HepG2 (cell line): ENCODE measurements around the gene FGD6. TPM values are rescaled to one million over a fixed set of nuclear protein-coding genes. Genes with fewer than 3 reads are reported as not detected.

ENCODE experiments used
- ATAC-seq: fragments of 200-7000 bp; cut with Tn5 transposase; 3 replicates; pipeline ENCODE4 v1.9.1; 2020; ENCODE audit warnings: mild to moderate bottlenecking, moderate library complexity
- BruUV-seq: library from RNA; stranded (reverse); fragments of 400-500 nt; replicated peaks from 2 replicates; lab custom pipeline; 2021; lab: Mats Ljungman, UMichigan
- CTCF ChIA-PET: fragments of 300-600 bp; formaldehyde crosslinking; extraction: SDS; loops from one replicate; lab custom pipeline; 2021; ENCODE audit warnings: low total read pairs, inconsistent platforms, low intra/inter-chr PET ratio; lab: Yijun Ruan, JAX
- POLR2A ChIA-PET: fragments of 350-600 bp; sonication (Branson Sonifier 250); formaldehyde crosslinking; loops from one replicate; lab custom pipeline; 2020; ENCODE audit warnings: antibody characterized with exemption, inconsistent platforms; lab: Yijun Ruan, JAX
- DNase-seq: peaks from one replicate; pipeline ENCODE4 v3.0.0-alpha.2; 2015; ENCODE audit warnings: low spot score
- FAIRE-seq: peaks from 3 replicates; lab custom pipeline; 2011; peaks lifted over from hg19 to GRCh38; lab: Jason Lieb, UNC
- H2AFZ ChIP-seq: one replicate; pipeline ENCODE4 v1.6.1; 2011; ENCODE audit warnings: low read length, inconsistent platforms
- H3K27ac ChIP-seq: fragments of 300-600 bp; 3 replicates; pipeline ENCODE4 v1.8.0; 2011; ENCODE audit warnings: mixed run types, mild to moderate bottlenecking, mixed read lengths, low read length, inconsistent platforms; ENCODE audit not compliant: insufficient read depth; ENCODE audit errors: extremely low read length
- H3K27me3 ChIP-seq, 2 experiments: fragments of 200-600 bp in 1 of 2; 2 replicates in 1 of 2; 3 replicates in 1 of 2; pipeline versions ENCODE4 v1.6.0 to v1.8.0; 2011; ENCODE audit warnings: low read length in 2 of 2, mild to moderate bottlenecking in 2 of 2, moderate library complexity in 2 of 2, inconsistent platforms in 1 of 2; ENCODE audit not compliant: insufficient read depth in 2 of 2, control insufficient read depth in 1 of 2
- H3K36me3 ChIP-seq, 2 experiments: fragments of 200-600 bp in 1 of 2; replicated peaks in 1 of 2; 2 replicates in 1 of 2; 3 replicates in 1 of 2; pipeline versions ENCODE4 v1.5.1 to v1.8.0; 2011; ENCODE audit warnings: low read length in 2 of 2, inconsistent platforms in 1 of 2; ENCODE audit not compliant: insufficient read depth in 2 of 2, control insufficient read depth in 1 of 2
- H3K4me1 ChIP-seq: 2 replicates; pipeline ENCODE4 v1.5.1; 2012; ENCODE audit warnings: low read length, inconsistent platforms; ENCODE audit not compliant: insufficient read depth
- H3K4me2 ChIP-seq: 2 replicates; pipeline ENCODE4 v1.6.0; 2011; ENCODE audit warnings: low read depth, low read length, inconsistent platforms
- H3K4me3 ChIP-seq, 3 experiments: fragments of 200-600 bp in 1 of 3; sonication (generic), shearing (Covaris generic) in 1 of 3; replicated peaks in 1 of 3; 2 replicates each; pipeline ENCODE4 v1.5.1; 2011 to 2016; ENCODE audit warnings: low read length in 3 of 3, inconsistent platforms in 2 of 3, low read depth in 2 of 3, mild to moderate bottlenecking in 2 of 3, control low read depth in 1 of 3, mixed read lengths in 1 of 3; ENCODE audit not compliant: insufficient read depth in 1 of 3
- H3K79me2 ChIP-seq: one replicate; pipeline ENCODE4 v1.6.1; 2011; ENCODE audit warnings: low read length, inconsistent platforms; ENCODE audit not compliant: insufficient read depth
- H3K9ac ChIP-seq: 2 replicates; pipeline ENCODE4 v1.6.0; 2011; ENCODE audit warnings: mild to moderate bottlenecking, low read depth, low read length, inconsistent platforms; ENCODE audit not compliant: insufficient read depth
- H3K9me3 ChIP-seq: 2 replicates; pipeline ENCODE4 v1.5.1; 2012; ENCODE audit warnings: mild to moderate bottlenecking, low read length
- H4K20me1 ChIP-seq: 2 replicates; pipeline ENCODE4 v1.6.0; 2011; ENCODE audit warnings: inconsistent platforms, mild to moderate bottlenecking, low read length, moderate library complexity; ENCODE audit not compliant: insufficient read depth
- CAMTA2 ChIP-seq: sonication (generic); formaldehyde crosslinking; IDR thresholded peaks from 2 replicates; pipeline ENCODE4 v1.4.0; 2020; ENCODE audit warnings: mild to moderate bottlenecking, missing genetic modification reagents, borderline replicate concordance
- CHD2 ChIP-seq: IDR thresholded peaks from 2 replicates; pipeline ENCODE4 v1.6.1; 2011; ENCODE audit warnings: low read depth, low read length, improper control_type of control experiment
- FOXK1 ChIP-seq: sonication (generic); formaldehyde crosslinking; IDR thresholded peaks from 2 replicates; pipeline ENCODE4 v1.4.0; 2020; ENCODE audit warnings: low read depth, missing genetic modification reagents, borderline replicate concordance
- MTA1 ChIP-seq: sonication (generic); formaldehyde crosslinking; IDR thresholded peaks from 2 replicates; pipeline ENCODE4 v1.4.0; 2020; ENCODE audit warnings: missing genetic modification reagents, mild to moderate bottlenecking, borderline replicate concordance
- ONECUT2 ChIP-seq: sonication (generic); formaldehyde crosslinking; IDR thresholded peaks from 2 replicates; pipeline ENCODE4 v1.4.0; 2020; ENCODE audit warnings: missing genetic modification reagents
- PHF20 ChIP-seq: sonication (generic); formaldehyde crosslinking; IDR thresholded peaks from 2 replicates; pipeline ENCODE4 v1.5.0; 2020; ENCODE audit warnings: mild to moderate bottlenecking, missing genetic modification reagents
- POLR2A ChIP-seq, 2 experiments: IDR thresholded peaks; 2 replicates each; pipeline ENCODE4 v1.6.1; 2011; ENCODE audit warnings: low read depth in 2 of 2, low read length in 2 of 2, mild to moderate bottlenecking in 1 of 2, moderate library complexity in 1 of 2; ENCODE audit not compliant: insufficient read depth in 1 of 2
- PPARG ChIP-seq: conservative IDR thresholded peaks from 2 replicates; pipeline ENCODE4 v1.6.1; 2016; ENCODE audit warnings: missing biosample characterization, missing genetic modification reagents
- SNAPC2 ChIP-seq: sonication (generic); formaldehyde crosslinking; IDR thresholded peaks from 2 replicates; pipeline ENCODE4 v1.8.1; 2022; ENCODE audit warnings: mild to moderate bottlenecking, missing genetic modification reagents
- ZNF205 ChIP-seq: IDR thresholded peaks from 2 replicates; pipeline ENCODE4 v1.6.1; 2018; ENCODE audit warnings: missing biosample characterization, missing genetic modification reagents
- ZNF383 ChIP-seq: sonication (generic); formaldehyde crosslinking; IDR thresholded peaks from 2 replicates; pipeline ENCODE4 v1.4.0; 2020; ENCODE audit warnings: missing genetic modification reagents, mild to moderate bottlenecking, borderline replicate concordance
- ZNF7 ChIP-seq: IDR thresholded peaks from 2 replicates; pipeline ENCODE4 v1.6.1; 2016; ENCODE audit warnings: missing biosample characterization, missing genetic modification reagents
- WGBS: methylation state at CpG from one replicate; pipeline ENCODE4 v1.1.6; 2017; ENCODE audit warnings: low lambda C conversion rate; 5-methylcytosine and 5-hydroxymethylcytosine counted together
- in situ Hi-C: cut with HindIII; loops from 2 replicates; pipeline ENCODE4 v1.10.0; 2017; ENCODE audit warnings: low pct_unique_long_range_greater_than_20kb; ENCODE audit not compliant: extremely low pct_ligation_motif_present
- intact Hi-C: fragments of 100-400 bp; cut with micrococcal nuclease; formaldehyde crosslinking; loops from one replicate; pipeline ENCODE4 v1.10.0; 2022; ENCODE audit not compliant: unreplicated experiment
- polyA plus RNA-seq, 8 experiments: library from polyadenylated mRNA; depleted of rRNA in 3 of 8; stranded (reverse) in 7 of 8; unstranded in 1 of 8; fragments of >200 nt; fragmentation: Illumina TruSeq in 4 of 8; extraction: Trizol in 4 of 8; gene quantifications; 2 replicates each; pipeline versions ENCODE4 v1.2.1 to v1.2.3, GENCODE V29; 2011 to 2016; ENCODE audit warnings: low read depth in 4 of 8, missing spikeins in 1 of 8, mixed read lengths in 1 of 8; ENCODE audit not compliant: insufficient read depth in 1 of 8
- total RNA-seq, 5 experiments: library from RNA; depleted of rRNA; stranded (reverse); fragments of >200 nt; fragmentation: Illumina TruSeq; extraction: Trizol; gene quantifications; 2 replicates each; pipeline ENCODE4 v1.2.3, GENCODE V29; 2016; ENCODE audit warnings: low read depth in 1 of 5

FGD6 gene
- total and polyA plus RNA-seq, 2 of the 13 experiments (the other 11 are each of a cell fraction or from before 2014, with no cell fraction given), result 2.2 to 4.3 TPM

- in situ Hi-C loops, result no loop called here
Measured at GRCh38 chr12:95034750-95035149, 182.5 kb downstream of the FGD6 start.

More at GRCh38 chr12:95034750-95035149, 182.5 kb downstream of the FGD6 start:
- Histone ChIP-seq H3K4me1 (no peaks in the 10 kb centered on the region), H3K27ac (no peak overlapping the region), H2AFZ (no peak overlapping the region), H3K9me3 (no peaks in the 10 kb centered on the region), H3K4me3 (no peak overlapping the region), H4K20me1 (no peaks in the 10 kb centered on the region), H3K4me2 (no peak overlapping the region), H3K9ac (no peak overlapping the region), H3K36me3 (peaks cover 5 to 54% of the 10 kb centered on the region in 2 experiments; a peak in 4 of 5 replicates), H3K27me3 (no peaks in the 10 kb centered on the region), H3K79me2 (no peaks in the 10 kb centered on the region)
- POLR2A ChIA-PET, result no interaction called here
- no peak for DNase-seq
- intact Hi-C loops, result no loop called here
- no peak for FAIRE-seq
- no peak for ATAC-seq
- CTCF ChIA-PET, result no interaction called here
- 97% methylated on average over 1 of the region's 1 CpG for WGBS
- no TSS peak for BruUV-seq
- TF ChIP-seq PHF20 (CRISPR knock-in tag) (no peak), MTA1 (no peak), FOXK1 (no peak), SNAPC2 (CRISPR knock-in tag) (no peak), ONECUT2 (CRISPR knock-in tag) (no peak), CHD2 (no peak), ZNF205 (CRISPR knock-in tag) (no peak), CAMTA2 (CRISPR knock-in tag) (no peak), POLR2A (IDR thresholded peaks at IDR 0.05; ENCODE audit: insufficient read depth in 1 of 2, low read depth in 2 of 2, low read length in 2 of 2) (no peak), ZNF383 (no peak), PPARG (CRISPR knock-in tag) (no peak), ZNF7 (CRISPR knock-in tag) (no peak)

Other genes starting within 250 kb of the FGD6 start
- 173 and 223 TPM in 2 replicates for gene NDUFA12, start 213.8 kb downstream of the FGD6 start, total RNA-seq (2016; rRNA removed; fragmentation: Illumina TruSeq; extraction: Trizol)
- 85.2 and 101 TPM in 2 replicates for gene NDUFA12, start 213.8 kb downstream of the FGD6 start, polyA plus RNA-seq (2011; rRNA removed)
- gene NR2C1, start 143.8 kb downstream of the FGD6 start, total RNA-seq (2016; rRNA removed; fragmentation: Illumina TruSeq; extraction: Trizol), result 22.4 and 38.0 TPM in 2 replicates
- 51.9 and 70.8 TPM in 2 replicates for gene NR2C1, start 143.8 kb downstream of the FGD6 start, polyA plus RNA-seq (2011; rRNA removed)
- 29.3 and 35.5 TPM in 2 replicates for gene VEZT, start 340 bp upstream of the FGD6 start, total RNA-seq (2016; rRNA removed; fragmentation: Illumina TruSeq; extraction: Trizol)
- gene VEZT, start 340 bp upstream of the FGD6 start, polyA plus RNA-seq (2011; rRNA removed), result 37.8 and 51.6 TPM in 2 replicates